GM23338 (cell line): ENCODE results near the gene GRIK1. TPM values are rescaled to one million over a fixed set of nuclear protein-coding genes. Genes with fewer than 3 reads are reported as not detected.

Experiments used
- ATAC-seq: fragments of 200-7000 bp; cut with Tn5 transposase; 3 replicates; pipeline ENCODE4 v1.9.1; 2020
- DNase-seq: peaks from one replicate; pipeline ENCODE4 v3.0.0-alpha.2; 2015; ENCODE audit warnings: low spot score
- H2AFZ ChIP-seq: fragments of 200-600 bp; sonication (generic); 2 replicates; pipeline ENCODE4 v1.8.0; 2016; ENCODE audit warnings: antibody characterized with exemption, mild to moderate bottlenecking, moderate library complexity
- H3F3A ChIP-seq: fragments of 200-600 bp; sonication (generic); replicated peaks from 2 replicates; pipeline ENCODE4 v1.8.0; 2017; ENCODE audit warnings: antibody characterized with exemption, mixed run types, low read depth
- H3K27ac ChIP-seq: fragments of 200-600 bp; sonication (generic); 2 replicates; pipeline ENCODE4 v1.6.1; 2016; ENCODE audit warnings: low read depth
- H3K27me3 ChIP-seq: fragments of 200-600 bp; sonication (generic); 2 replicates; pipeline ENCODE4 v1.8.0; 2016; ENCODE audit warnings: mild to moderate bottlenecking, mixed run types, moderate library complexity; ENCODE audit not compliant: insufficient read depth
- H3K36me3 ChIP-seq: fragments of 200-600 bp; sonication (generic); 2 replicates; pipeline ENCODE4 v1.8.0; 2016; ENCODE audit warnings: mild to moderate bottlenecking; ENCODE audit not compliant: insufficient read depth
- H3K4me1 ChIP-seq: fragments of 200-600 bp; sonication (generic); 2 replicates; pipeline ENCODE4 v1.8.0; 2016; ENCODE audit warnings: mild to moderate bottlenecking, moderate library complexity; ENCODE audit not compliant: insufficient read depth
- H3K4me2 ChIP-seq: fragments of 200-600 bp; sonication (generic); 2 replicates; pipeline ENCODE4 v1.7.1; 2017; ENCODE audit warnings: mixed run types
- H3K4me3 ChIP-seq: fragments of 200-600 bp; sonication (generic); 2 replicates; pipeline ENCODE4 v1.6.1; 2016; ENCODE audit warnings: mixed run types
- H3K79me2 ChIP-seq: fragments of 200-600 bp; sonication (generic); replicated peaks from 2 replicates; pipeline ENCODE4 v1.8.0; 2017; ENCODE audit warnings: mild to moderate bottlenecking; ENCODE audit not compliant: insufficient read depth
- H3K9me2 ChIP-seq: fragments of 200-600 bp; sonication (generic); 2 replicates; pipeline ENCODE4 v1.8.0; 2017; ENCODE audit not compliant: insufficient read depth
- H4K20me1 ChIP-seq: fragments of 200-600 bp; sonication (generic); replicated peaks from 2 replicates; pipeline ENCODE4 v1.8.0; 2017; ENCODE audit warnings: mild to moderate bottlenecking; ENCODE audit not compliant: insufficient read depth
- H3K27ac Mint-ChIP-seq: 2 replicates; pipeline ENCODE4 v1.8.0; 2020; ENCODE audit warnings: inconsistent platforms, mild to moderate bottlenecking, moderate library complexity, mixed read lengths
- H3K27me3 Mint-ChIP-seq: 3 replicates; pipeline ENCODE4 v1.8.0; 2022; ENCODE audit warnings: low read depth, mild to moderate bottlenecking, moderate library complexity, mixed read lengths, inconsistent platforms; ENCODE audit not compliant: insufficient read depth, poor library complexity
- H3K36me3 Mint-ChIP-seq: 3 replicates; pipeline ENCODE4 v1.8.0; 2021; ENCODE audit warnings: low read depth, mild to moderate bottlenecking, inconsistent platforms, moderate library complexity, mixed read lengths
- H3K4me1 Mint-ChIP-seq: 3 replicates; pipeline ENCODE4 v1.8.0; 2020; ENCODE audit warnings: mild to moderate bottlenecking, inconsistent platforms, mixed read lengths
- H3K4me3 Mint-ChIP-seq: 3 replicates; pipeline ENCODE4 v1.8.0; 2021; ENCODE audit warnings: moderate library complexity, mild to moderate bottlenecking, inconsistent platforms, mixed read lengths
- H3K9me3 Mint-ChIP-seq: 3 replicates; pipeline ENCODE4 v1.8.0; 2020; ENCODE audit warnings: moderate library complexity, mild to moderate bottlenecking, inconsistent platforms, mixed read lengths
- CREB1 ChIP-seq: fragments of 250-450 bp; sonication (Bioruptor Pico); IDR thresholded peaks from 2 replicates; pipeline ENCODE4 v1.5.0; 2020; ENCODE audit warnings: low read depth, mild to moderate bottlenecking, moderate library complexity
- EZH2 ChIP-seq: fragments of 200-600 bp; sonication (generic); IDR thresholded peaks from one replicate; pipeline ENCODE4 v1.8.0; 2017; ENCODE audit warnings: antibody characterized with exemption, mild to moderate bottlenecking, low read depth; ENCODE audit not compliant: unreplicated experiment
- EZH2phosphoT487 ChIP-seq: fragments of 200-600 bp; sonication (generic); IDR thresholded peaks from one replicate; pipeline ENCODE4 v1.8.1; 2018; ENCODE audit warnings: antibody characterized with exemption; ENCODE audit not compliant: unreplicated experiment
- JUNB ChIP-seq: IDR thresholded peaks from one replicate; pipeline ENCODE4 v1.6.1; 2016; ENCODE audit warnings: antibody characterized with exemption; ENCODE audit not compliant: unreplicated experiment
- NANOG ChIP-seq: IDR thresholded peaks from 2 replicates; pipeline ENCODE4 v1.6.1; 2016; ENCODE audit warnings: antibody characterized with exemption, borderline replicate concordance
- POLR2AphosphoS5 ChIP-seq: IDR thresholded peaks from 2 replicates; pipeline ENCODE4 v1.6.1; 2016; ENCODE audit warnings: antibody characterized with exemption, low read depth
- ZNF114 ChIP-seq: fragments of 250-450 bp; sonication (Bioruptor Pico); IDR thresholded peaks from 2 replicates; pipeline ENCODE4 v1.5.0; 2020; ENCODE audit warnings: mild to moderate bottlenecking, moderate library complexity
- ZNF331 ChIP-seq: fragments of 250-450 bp; sonication (Bioruptor Pico); IDR thresholded peaks from 2 replicates; pipeline ENCODE4 v1.5.0; 2020; ENCODE audit warnings: low read depth, mild to moderate bottlenecking, moderate library complexity
- polyA plus RNA-seq: library from polyadenylated mRNA; unstranded; fragments of >200 nt; fragmentation: Nextera tagmentation; extraction: Ambion mirVana; gene quantifications from 2 replicates; pipeline ENCODE4 v1.2.1, GENCODE V29; 2016
- total RNA-seq: library from RNA; depleted of rRNA; stranded (reverse); fragments of >200 nt; shearing (Covaris generic); gene quantifications from 2 replicates; pipeline ENCODE4 v1.2.3, GENCODE V29; 2014
- TF ChIP-seq, protein P1 (sequence below), 2 experiments: fragments of 200-600 bp in 1 of 2; sonication (generic) in 1 of 2; conservative IDR thresholded peaks; 2 replicates each; pipeline versions ENCODE4 v1.5.1 to v1.6.1; 2016 to 2017; ENCODE audit warnings: antibody characterized with exemption in 2 of 2, low read depth in 2 of 2, mild to moderate bottlenecking in 2 of 2, moderate library complexity in 1 of 2
- TF ChIP-seq, protein P2 (sequence below): IDR thresholded peaks from one replicate; pipeline ENCODE4 v1.6.1; 2018; ENCODE audit warnings: antibody characterized with exemption; ENCODE audit not compliant: unreplicated experiment
- TF ChIP-seq, protein P3 (sequence below): IDR thresholded peaks from 2 replicates; pipeline ENCODE4 v1.6.1; 2016; ENCODE audit warnings: antibody characterized with exemption
- TF ChIP-seq, protein P4 (sequence below): fragments of 250-450 bp; sonication (Bioruptor Pico); IDR thresholded peaks from 2 replicates; pipeline ENCODE4 v1.5.0; 2020; ENCODE audit warnings: mild to moderate bottlenecking, moderate library complexity

The GRIK1 gene
- total and polyA plus RNA-seq, 2 experiments from 2014 or later: 0.18 to 0.42 TPM

DNA sequence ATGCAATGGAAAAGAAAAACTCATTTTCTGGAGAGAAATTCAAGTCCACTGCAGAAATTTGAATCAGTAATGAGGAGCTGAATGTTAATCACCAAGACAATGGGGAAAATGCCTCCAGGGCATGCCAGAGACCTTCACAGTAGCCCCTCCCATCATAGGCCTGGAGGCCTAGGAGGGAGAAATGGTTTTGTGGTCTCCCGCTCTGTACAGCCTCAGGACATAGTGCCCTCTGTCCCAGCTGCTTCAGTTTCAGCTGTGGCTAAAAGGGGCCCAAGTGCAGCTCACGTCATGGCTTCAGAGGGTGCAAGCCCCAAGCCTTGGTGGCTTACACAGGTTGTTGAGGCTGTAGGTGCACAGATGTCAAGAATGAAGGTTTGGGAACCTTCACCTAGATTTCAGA is 223.0 kb downstream of the GRIK1 start:
- peaks cover 14% of the 10 kb centered on the region for H3K9me3 Mint-ChIP-seq
- no peaks in the 10 kb centered on the region for H3K79me2 ChIP-seq
- H3K4me3 ChIP-seq: no peak overlapping the region
- H4K20me1 ChIP-seq: no peaks in the 10 kb centered on the region
- H2AFZ ChIP-seq: no peak overlapping the region
- H3K27ac ChIP-seq: no peak overlapping the region
- no peaks in the 10 kb centered on the region for H3K9me2 ChIP-seq
- H3K4me1 ChIP-seq: no peaks in the 10 kb centered on the region; the same call in 1 of the 2 replicates
- no peak overlapping the region for H3K4me2 ChIP-seq
- peaks cover 13% of the 10 kb centered on the region for H3K36me3 Mint-ChIP-seq
- H3K36me3 ChIP-seq: no peaks in the 10 kb centered on the region
- ATAC-seq (no peak), DNase-seq (no peak)
- TF ChIP-seq, protein P1, sequence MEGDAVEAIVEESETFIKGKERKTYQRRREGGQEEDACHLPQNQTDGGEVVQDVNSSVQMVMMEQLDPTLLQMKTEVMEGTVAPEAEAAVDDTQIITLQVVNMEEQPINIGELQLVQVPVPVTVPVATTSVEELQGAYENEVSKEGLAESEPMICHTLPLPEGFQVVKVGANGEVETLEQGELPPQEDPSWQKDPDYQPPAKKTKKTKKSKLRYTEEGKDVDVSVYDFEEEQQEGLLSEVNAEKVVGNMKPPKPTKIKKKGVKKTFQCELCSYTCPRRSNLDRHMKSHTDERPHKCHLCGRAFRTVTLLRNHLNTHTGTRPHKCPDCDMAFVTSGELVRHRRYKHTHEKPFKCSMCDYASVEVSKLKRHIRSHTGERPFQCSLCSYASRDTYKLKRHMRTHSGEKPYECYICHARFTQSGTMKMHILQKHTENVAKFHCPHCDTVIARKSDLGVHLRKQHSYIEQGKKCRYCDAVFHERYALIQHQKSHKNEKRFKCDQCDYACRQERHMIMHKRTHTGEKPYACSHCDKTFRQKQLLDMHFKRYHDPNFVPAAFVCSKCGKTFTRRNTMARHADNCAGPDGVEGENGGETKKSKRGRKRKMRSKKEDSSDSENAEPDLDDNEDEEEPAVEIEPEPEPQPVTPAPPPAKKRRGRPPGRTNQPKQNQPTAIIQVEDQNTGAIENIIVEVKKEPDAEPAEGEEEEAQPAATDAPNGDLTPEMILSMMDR (conservative IDR thresholded peaks at IDR 0.05; ENCODE audit: low read depth in 2 of 2): no peak
- TF ChIP-seq, protein P2, sequence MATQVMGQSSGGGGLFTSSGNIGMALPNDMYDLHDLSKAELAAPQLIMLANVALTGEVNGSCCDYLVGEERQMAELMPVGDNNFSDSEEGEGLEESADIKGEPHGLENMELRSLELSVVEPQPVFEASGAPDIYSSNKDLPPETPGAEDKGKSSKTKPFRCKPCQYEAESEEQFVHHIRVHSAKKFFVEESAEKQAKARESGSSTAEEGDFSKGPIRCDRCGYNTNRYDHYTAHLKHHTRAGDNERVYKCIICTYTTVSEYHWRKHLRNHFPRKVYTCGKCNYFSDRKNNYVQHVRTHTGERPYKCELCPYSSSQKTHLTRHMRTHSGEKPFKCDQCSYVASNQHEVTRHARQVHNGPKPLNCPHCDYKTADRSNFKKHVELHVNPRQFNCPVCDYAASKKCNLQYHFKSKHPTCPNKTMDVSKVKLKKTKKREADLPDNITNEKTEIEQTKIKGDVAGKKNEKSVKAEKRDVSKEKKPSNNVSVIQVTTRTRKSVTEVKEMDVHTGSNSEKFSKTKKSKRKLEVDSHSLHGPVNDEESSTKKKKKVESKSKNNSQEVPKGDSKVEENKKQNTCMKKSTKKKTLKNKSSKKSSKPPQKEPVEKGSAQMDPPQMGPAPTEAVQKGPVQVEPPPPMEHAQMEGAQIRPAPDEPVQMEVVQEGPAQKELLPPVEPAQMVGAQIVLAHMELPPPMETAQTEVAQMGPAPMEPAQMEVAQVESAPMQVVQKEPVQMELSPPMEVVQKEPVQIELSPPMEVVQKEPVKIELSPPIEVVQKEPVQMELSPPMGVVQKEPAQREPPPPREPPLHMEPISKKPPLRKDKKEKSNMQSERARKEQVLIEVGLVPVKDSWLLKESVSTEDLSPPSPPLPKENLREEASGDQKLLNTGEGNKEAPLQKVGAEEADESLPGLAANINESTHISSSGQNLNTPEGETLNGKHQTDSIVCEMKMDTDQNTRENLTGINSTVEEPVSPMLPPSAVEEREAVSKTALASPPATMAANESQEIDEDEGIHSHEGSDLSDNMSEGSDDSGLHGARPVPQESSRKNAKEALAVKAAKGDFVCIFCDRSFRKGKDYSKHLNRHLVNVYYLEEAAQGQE: no peak
- TF ChIP-seq CREB1 (CRISPR knock-in tag) (no peak), EZH2phosphoT487 (no peak), ZNF331 (no peak), POLR2AphosphoS5 (no peak), JUNB (no peak), NANOG (no peak), ZNF114 (CRISPR knock-in tag) (no peak), EZH2 (no peak)
- TF ChIP-seq, protein P3, sequence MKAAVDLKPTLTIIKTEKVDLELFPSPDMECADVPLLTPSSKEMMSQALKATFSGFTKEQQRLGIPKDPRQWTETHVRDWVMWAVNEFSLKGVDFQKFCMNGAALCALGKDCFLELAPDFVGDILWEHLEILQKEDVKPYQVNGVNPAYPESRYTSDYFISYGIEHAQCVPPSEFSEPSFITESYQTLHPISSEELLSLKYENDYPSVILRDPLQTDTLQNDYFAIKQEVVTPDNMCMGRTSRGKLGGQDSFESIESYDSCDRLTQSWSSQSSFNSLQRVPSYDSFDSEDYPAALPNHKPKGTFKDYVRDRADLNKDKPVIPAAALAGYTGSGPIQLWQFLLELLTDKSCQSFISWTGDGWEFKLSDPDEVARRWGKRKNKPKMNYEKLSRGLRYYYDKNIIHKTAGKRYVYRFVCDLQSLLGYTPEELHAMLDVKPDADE: no peak
- TF ChIP-seq, protein P4, sequence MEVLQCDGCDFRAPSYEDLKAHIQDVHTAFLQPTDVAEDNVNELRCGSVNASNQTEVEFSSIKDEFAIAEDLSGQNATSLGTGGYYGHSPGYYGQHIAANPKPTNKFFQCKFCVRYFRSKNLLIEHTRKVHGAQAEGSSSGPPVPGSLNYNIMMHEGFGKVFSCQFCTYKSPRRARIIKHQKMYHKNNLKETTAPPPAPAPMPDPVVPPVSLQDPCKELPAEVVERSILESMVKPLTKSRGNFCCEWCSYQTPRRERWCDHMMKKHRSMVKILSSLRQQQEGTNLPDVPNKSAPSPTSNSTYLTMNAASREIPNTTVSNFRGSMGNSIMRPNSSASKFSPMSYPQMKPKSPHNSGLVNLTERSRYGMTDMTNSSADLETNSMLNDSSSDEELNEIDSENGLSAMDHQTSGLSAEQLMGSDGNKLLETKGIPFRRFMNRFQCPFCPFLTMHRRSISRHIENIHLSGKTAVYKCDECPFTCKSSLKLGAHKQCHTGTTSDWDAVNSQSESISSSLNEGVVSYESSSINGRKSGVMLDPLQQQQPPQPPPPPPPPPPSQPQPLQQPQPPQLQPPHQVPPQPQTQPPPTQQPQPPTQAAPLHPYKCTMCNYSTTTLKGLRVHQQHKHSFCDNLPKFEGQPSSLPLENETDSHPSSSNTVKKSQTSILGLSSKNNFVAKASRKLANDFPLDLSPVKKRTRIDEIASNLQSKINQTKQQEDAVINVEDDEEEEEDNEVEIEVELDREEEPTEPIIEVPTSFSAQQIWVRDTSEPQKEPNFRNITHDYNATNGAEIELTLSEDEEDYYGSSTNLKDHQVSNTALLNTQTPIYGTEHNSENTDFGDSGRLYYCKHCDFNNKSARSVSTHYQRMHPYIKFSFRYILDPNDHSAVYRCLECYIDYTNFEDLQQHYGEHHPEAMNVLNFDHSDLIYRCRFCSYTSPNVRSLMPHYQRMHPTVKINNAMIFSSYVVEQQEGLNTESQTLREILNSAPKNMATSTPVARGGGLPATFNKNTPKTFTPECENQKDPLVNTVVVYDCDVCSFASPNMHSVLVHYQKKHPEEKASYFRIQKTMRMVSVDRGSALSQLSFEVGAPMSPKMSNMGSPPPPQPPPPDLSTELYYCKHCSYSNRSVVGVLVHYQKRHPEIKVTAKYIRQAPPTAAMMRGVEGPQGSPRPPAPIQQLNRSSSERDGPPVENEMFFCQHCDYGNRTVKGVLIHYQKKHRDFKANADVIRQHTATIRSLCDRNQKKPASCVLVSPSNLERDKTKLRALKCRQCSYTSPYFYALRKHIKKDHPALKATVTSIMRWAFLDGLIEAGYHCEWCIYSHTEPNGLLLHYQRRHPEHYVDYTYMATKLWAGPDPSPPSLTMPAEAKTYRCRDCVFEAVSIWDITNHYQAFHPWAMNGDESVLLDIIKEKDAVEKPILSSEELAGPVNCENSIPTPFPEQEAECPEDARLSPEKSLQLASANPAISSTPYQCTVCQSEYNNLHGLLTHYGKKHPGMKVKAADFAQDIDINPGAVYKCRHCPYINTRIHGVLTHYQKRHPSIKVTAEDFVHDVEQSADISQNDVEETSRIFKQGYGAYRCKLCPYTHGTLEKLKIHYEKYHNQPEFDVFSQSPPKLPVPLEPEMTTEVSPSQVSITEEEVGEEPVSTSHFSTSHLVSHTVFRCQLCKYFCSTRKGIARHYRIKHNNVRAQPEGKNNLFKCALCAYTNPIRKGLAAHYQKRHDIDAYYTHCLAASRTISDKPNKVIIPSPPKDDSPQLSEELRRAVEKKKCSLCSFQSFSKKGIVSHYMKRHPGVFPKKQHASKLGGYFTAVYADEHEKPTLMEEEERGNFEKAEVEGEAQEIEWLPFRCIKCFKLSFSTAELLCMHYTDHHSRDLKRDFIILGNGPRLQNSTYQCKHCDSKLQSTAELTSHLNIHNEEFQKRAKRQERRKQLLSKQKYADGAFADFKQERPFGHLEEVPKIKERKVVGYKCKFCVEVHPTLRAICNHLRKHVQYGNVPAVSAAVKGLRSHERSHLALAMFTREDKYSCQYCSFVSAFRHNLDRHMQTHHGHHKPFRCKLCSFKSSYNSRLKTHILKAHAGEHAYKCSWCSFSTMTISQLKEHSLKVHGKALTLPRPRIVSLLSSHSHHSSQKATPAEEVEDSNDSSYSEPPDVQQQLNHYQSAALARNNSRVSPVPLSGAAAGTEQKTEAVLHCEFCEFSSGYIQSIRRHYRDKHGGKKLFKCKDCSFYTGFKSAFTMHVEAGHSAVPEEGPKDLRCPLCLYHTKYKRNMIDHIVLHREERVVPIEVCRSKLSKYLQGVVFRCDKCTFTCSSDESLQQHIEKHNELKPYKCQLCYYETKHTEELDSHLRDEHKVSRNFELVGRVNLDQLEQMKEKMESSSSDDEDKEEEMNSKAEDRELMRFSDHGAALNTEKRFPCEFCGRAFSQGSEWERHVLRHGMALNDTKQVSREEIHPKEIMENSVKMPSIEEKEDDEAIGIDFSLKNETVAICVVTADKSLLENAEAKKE (CRISPR knock-in tag): no peak
- no peaks in the 10 kb centered on the region for H3K27me3 ChIP-seq
- H3K27me3 Mint-ChIP-seq: no peaks in the 10 kb centered on the region
- no peak overlapping the region for H3K4me3 Mint-ChIP-seq
- no peaks in the 10 kb centered on the region for H3F3A ChIP-seq
- peaks cover 14% of the 10 kb centered on the region for H3K4me1 Mint-ChIP-seq
- no peak overlapping the region for H3K27ac Mint-ChIP-seq
